Hindlimb muscle (tissue), 1 donor: ENCODE measurements around the gene NHLH1. TPM values are rescaled to one million over a fixed set of nuclear protein-coding genes. Genes with fewer than 3 reads are reported as not detected.
"Not testable (repeated sequence)": the region's sequence is repeated elsewhere in the genome, so short reads cannot be mapped to it uniquely, and the experiment has no call there.

Experiments
- DNase-seq: peaks from one replicate; pipeline ENCODE4 v3.0.0-alpha.2; 2013
- polyA plus RNA-seq: library from polyadenylated mRNA; unstranded; fragments of 120-200 nt; gene quantifications from one replicate; pipeline ENCODE4 v1.2.1, GENCODE V29; 2013; ENCODE audit not compliant: insufficient read length

The NHLH1 gene
- polyA plus RNA-seq, 1 donor = 1.5 TPM

GRCh38 chr1:160384812-160385211 is 17.9 kb downstream of the NHLH1 start:
- DNase-seq = not testable (repeated sequence)

GRCh38 chr1:160388406-160388805 is 21.5 kb downstream of the NHLH1 start:
- not testable (repeated sequence) for DNase-seq

DNA sequence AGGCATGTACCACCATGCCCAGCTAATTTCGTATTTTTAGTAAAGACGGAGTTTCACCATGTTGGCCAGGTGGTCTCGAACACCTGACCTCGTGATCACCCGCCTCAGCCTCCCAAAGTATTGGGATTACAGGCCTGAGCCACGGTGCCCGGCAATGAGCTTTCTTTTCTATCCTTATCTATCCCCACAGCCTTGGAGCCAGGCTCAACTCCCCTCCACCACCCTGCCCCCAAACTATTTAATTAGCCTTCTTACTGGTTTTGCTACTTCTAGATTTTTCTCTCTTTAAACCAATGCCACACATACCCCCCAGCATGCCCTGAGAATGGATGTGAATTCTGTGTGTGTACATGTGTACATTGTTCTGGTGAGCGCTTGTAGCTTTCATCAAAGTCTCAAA is 27.8 kb downstream of the NHLH1 start:
- no peak for DNase-seq

DNA sequence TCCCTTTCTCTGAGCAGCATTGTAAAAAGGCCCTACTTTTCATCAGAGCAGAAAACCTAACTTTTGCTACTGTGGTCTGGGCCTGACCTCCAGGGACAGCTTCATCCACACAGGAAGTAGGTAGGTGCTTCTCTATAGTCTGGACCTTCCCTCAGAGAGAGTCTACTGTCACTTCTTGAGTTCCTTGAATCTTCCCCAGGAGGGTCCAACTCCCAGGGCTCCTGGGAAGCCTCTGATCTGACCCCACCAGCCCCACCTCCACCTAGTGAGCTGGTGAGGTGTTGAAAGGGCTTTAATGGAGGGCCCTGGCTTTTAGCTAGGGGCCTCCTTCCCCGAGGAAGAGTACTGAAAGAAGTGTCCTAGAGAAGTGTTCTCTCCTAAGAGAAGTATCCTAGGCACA is 30.8 kb downstream of the NHLH1 start:
- DNase-seq = no peak

GRCh38 chr1:160398823-160399222 is 32.0 kb downstream of the NHLH1 start:
- no peak for DNase-seq

DNA sequence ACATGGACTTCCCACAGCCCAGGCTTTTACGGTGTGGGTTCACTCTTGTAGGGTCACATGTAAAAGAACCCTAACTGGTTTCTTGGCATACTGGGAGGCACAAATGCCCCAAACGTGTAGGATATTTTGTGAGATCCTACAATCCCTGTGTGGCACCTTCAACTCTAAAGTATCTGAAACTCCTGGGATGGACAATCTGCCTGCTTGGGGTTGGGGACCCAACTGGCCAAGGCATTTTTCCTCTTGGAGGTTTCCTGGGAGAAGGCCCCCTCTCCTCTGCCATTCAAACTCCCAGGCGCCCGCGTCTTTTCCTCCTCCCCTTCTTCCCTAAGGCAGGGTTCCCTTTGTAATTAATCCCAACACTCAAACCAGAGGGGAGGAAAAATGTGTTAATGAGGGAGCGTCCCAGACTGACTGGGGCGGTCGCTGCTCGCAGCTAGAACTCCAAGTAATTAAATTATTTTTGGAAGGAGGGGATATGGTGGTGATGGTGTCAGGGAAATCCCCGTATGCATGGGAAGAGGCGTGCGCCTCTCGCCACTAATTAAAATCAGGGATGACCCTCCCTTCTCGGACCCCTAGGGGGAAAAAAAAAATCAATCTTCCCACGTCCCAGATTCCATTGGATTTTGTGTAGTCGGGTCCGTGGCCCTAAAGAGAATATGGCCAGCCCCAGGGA is 32.8 kb downstream of the NHLH1 start:
- DNase-seq = no peak

GRCh38 chr1:160400223-160400645 is 33.4 kb downstream of the NHLH1 start, which contains the start of gene VANGL2:
TSS of gene VANGL2 (plus strand) at chr1:160400564. CDS start at chr1:160415838, 15,274 bp downstream.
- peak; percentile 91 for DNase-seq

- DNase-seq = no peak
Measured at GRCh38 chr1:160400646-160401486, 34.0 kb downstream of the NHLH1 start.

DNA sequence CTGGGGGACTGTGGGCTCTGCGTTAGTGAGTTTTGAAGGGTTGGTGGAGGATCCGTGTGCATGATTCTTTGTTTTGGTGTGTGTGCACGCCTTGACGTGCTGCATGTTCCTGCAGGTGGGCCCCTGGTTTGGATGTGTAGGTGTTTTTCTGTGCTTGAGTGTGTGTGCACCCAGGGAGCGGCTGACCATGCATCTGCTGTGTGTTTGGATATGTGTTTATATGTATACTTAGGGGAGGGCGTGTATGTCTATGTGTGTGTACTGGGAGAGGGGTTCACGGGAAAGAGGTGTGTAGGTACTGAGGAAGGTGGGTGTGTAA is 34.6 kb downstream of the NHLH1 start:
- DNase-seq = no peak

DNA sequence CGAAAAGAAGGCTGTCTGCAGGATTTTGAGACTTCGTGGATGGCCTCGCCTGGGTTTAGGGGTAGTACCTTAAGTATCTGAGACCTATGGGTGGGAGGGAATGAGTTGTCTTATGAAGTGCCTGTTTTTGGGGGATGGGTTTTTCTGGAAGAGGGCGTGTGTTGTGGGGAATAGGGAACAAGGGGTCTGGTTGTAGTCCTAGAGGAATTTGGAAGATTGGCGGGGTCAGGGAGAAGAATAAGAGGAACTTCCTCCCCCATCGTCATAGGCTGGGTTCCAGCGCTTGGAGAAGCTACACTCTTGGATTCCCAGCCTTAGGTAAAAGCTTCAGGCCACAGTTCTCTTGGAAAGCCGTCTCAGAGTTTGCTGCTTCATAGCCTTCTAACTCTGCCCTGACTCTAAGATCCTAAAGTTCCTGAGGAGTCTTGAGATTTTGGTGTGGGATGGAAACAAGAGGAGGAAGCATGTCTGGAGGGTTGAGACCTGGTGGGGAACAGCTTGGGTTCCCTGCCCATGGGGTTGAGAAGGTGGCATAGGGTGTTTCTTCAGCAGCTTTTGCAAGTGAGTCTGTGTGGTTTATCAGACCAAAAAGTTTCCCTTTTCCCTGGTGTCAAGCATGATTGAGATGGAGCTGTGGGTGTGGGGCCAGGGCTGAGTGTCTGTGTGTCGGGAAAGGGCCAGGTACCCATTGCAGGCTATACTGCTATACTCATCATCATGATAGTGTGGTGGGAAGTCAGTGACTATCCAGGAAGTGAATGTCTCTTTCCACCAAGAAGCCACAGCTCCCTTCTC is 35.3 kb downstream of the NHLH1 start:
- DNase-seq = no peak

DNA sequence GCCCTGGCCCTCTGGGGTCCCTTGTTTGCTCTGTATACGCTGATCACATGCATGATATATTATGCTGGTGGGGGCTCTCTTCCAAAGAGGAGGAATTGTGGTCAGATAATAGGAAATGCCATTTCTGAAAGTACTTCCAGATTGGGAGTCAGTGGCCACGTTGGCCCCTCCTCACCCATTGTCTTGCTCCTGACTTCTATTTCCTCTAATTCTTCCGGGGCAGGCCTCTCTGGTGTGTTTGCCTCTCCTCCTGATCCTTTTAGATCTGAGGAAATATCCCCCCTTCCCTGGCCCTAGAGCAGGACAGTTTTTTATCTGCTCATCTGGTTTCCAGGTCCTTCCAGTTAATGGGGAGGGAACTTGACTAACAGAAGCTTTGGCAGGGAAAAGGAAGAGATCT is 36.4 kb downstream of the NHLH1 start:
- DNase-seq = no peak

GRCh38 chr1:160404094-160404493 is 37.2 kb downstream of the NHLH1 start:
- no peak for DNase-seq

GRCh38 chr1:160405331-160405877 is 38.5 kb downstream of the NHLH1 start:
- no peak for DNase-seq

DNA sequence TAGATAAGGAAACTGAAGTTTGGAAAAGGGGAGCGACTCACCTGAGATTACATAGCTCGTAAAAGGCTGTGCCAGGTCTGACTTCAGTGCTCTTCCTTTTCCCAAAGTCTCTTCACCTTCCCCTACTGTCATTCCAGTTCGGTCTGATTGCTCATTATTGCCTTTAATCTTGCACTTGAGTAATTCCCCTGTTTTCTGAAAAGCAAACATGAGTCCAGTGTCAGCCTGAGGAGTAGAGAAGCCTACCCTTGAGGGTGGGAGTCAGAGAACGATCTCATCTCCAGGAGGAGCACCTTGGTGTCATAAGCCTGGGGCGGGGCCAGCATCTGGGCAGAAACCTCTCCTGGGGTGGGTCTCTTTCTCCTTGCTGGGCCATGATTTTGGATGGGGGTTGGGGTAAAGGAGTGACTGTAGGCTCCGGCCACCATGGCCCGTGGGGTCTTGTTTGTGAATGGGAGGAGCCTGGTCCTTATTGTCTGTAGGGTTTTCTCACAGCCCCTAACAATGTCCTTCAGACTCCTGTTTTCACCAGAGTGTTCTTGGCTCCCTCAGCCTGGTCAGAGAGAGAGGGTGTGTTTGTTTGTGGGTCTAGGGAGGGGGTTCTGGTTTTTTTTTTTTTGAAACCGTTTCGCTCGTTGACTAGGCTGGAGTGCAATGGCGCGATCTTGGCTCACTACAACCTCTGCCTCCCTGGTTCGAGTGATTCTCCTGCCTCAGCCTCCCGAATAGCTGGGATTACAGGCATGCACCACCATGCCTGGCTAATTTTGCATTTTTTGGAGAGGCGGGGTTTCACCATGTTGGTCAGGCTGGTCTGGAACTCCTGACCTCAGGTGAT is 39.5 kb downstream of the NHLH1 start:
- DNase-seq = no peak

DNA sequence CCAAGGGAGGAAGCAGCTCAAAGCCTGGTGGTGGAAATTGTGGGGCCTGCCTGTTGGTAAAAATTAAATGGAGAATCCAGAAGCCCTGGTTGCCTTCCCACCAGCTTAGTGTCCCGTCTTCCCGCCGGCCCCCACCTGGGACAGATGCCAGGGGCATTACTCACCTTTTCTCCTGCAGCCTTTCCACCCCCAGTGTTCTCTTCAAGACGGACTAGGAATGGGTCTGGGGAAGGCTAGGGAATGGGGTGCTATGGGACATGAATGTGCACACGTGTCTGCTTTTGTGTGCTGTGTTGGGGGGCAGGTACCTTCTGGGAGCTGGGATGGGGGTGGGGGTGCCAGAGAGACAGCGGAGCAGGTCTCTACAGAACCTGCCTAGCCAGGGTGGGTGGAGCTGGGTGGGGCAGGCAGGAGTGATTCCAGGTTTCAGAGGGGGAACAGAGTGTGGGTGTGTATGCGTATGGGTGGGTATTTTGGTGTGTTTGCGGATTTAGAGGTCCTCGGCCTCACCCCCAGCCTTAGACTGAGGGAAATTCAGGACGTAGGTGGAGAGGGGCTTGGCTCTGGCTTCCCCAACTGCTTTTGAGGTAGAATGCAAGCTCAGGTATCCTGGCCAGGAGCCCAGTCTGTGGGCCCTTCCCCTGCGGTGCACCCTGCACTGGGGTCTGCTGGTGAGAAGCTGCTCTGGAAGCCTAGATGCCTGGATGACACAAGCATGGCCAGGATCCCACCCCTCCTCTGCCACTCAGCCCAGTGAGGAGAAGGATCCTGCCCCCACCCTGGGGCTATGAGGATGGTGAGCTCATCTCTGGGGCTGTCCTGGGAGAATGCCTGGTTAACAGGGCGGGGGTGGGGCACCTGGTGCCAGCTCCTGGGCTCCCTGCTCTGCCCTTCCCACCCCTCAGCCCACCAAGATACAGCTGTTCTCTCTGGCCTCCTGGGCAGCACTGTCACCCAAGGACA is 41.2 kb downstream of the NHLH1 start:
- no peak for DNase-seq

GRCh38 chr1:160408864-160409263 is 42.0 kb downstream of the NHLH1 start:
- DNase-seq = no peak

GRCh38 chr1:160409486-160409885 is 42.6 kb downstream of the NHLH1 start:
- DNase-seq = no peak

- peak; percentile 81 for DNase-seq
Measured at GRCh38 chr1:160410406-160411005, 43.6 kb downstream of the NHLH1 start.

- no peak for DNase-seq
Measured at GRCh38 chr1:160411271-160412027, 44.6 kb downstream of the NHLH1 start.

DNA sequence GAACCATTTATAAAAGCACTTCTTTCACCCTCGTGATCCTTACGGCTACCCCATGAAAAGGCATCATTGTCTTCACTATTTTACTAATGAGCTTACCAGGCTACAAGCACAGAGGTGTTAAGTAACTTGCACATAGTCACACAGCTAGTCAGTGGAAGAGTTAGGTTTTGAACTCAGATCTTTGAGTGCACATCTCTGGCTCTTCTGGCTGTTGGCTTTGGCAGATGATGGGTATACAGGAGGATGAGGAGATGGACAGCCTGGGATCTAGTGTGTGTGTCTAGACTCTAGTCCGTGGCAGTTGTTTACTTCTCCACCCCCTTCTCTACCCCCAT is 45.1 kb downstream of the NHLH1 start:
- no peak for DNase-seq
